HepG2 (cell line): ENCODE results near the gene CNNM4. TPM values are rescaled to one million over a fixed set of nuclear protein-coding genes. Genes with fewer than 3 reads are reported as not detected.

Experiments
- ATAC-seq: fragments of 200-7000 bp; cut with Tn5 transposase; 3 replicates; pipeline ENCODE4 v1.9.1; 2020; ENCODE audit warnings: mild to moderate bottlenecking, moderate library complexity
- BruUV-seq: library from RNA; stranded (reverse); fragments of 400-500 nt; replicated peaks from 2 replicates; lab custom pipeline; 2021; lab: Mats Ljungman, UMichigan
- CTCF ChIA-PET: fragments of 300-600 bp; formaldehyde crosslinking; extraction: SDS; loops from one replicate; lab custom pipeline; 2021; ENCODE audit warnings: low total read pairs, inconsistent platforms, low intra/inter-chr PET ratio; lab: Yijun Ruan, JAX
- POLR2A ChIA-PET: fragments of 350-600 bp; sonication (Branson Sonifier 250); formaldehyde crosslinking; loops from one replicate; lab custom pipeline; 2020; ENCODE audit warnings: antibody characterized with exemption, inconsistent platforms; lab: Yijun Ruan, JAX
- DNase-seq: peaks from one replicate; pipeline ENCODE4 v3.0.0-alpha.2; 2015; ENCODE audit warnings: low spot score
- FAIRE-seq: peaks from 3 replicates; lab custom pipeline; 2011; peaks lifted over from hg19 to GRCh38; lab: Jason Lieb, UNC
- H2AFZ ChIP-seq: one replicate; pipeline ENCODE4 v1.6.1; 2011; ENCODE audit warnings: low read length, inconsistent platforms
- H3K27ac ChIP-seq: fragments of 300-600 bp; 3 replicates; pipeline ENCODE4 v1.8.0; 2011; ENCODE audit warnings: mixed run types, mild to moderate bottlenecking, mixed read lengths, low read length, inconsistent platforms; ENCODE audit not compliant: insufficient read depth; ENCODE audit errors: extremely low read length
- H3K27me3 ChIP-seq, 2 experiments: fragments of 200-600 bp in 1 of 2; 2 replicates in 1 of 2; 3 replicates in 1 of 2; pipeline versions ENCODE4 v1.6.0 to v1.8.0; 2011; ENCODE audit warnings: low read length in 2 of 2, mild to moderate bottlenecking in 2 of 2, moderate library complexity in 2 of 2, inconsistent platforms in 1 of 2; ENCODE audit not compliant: insufficient read depth in 2 of 2, control insufficient read depth in 1 of 2
- H3K36me3 ChIP-seq, 2 experiments: fragments of 200-600 bp in 1 of 2; replicated peaks in 1 of 2; 2 replicates in 1 of 2; 3 replicates in 1 of 2; pipeline versions ENCODE4 v1.5.1 to v1.8.0; 2011; ENCODE audit warnings: low read length in 2 of 2, inconsistent platforms in 1 of 2; ENCODE audit not compliant: insufficient read depth in 2 of 2, control insufficient read depth in 1 of 2
- H3K4me1 ChIP-seq: 2 replicates; pipeline ENCODE4 v1.5.1; 2012; ENCODE audit warnings: low read length, inconsistent platforms; ENCODE audit not compliant: insufficient read depth
- H3K4me2 ChIP-seq: 2 replicates; pipeline ENCODE4 v1.6.0; 2011; ENCODE audit warnings: low read depth, low read length, inconsistent platforms
- H3K4me3 ChIP-seq, 3 experiments: fragments of 200-600 bp in 1 of 3; sonication (generic), shearing (Covaris generic) in 1 of 3; replicated peaks in 1 of 3; 2 replicates each; pipeline ENCODE4 v1.5.1; 2011 to 2016; ENCODE audit warnings: low read length in 3 of 3, inconsistent platforms in 2 of 3, low read depth in 2 of 3, mild to moderate bottlenecking in 2 of 3, control low read depth in 1 of 3, mixed read lengths in 1 of 3; ENCODE audit not compliant: insufficient read depth in 1 of 3
- H3K79me2 ChIP-seq: one replicate; pipeline ENCODE4 v1.6.1; 2011; ENCODE audit warnings: low read length, inconsistent platforms; ENCODE audit not compliant: insufficient read depth
- H3K9ac ChIP-seq: 2 replicates; pipeline ENCODE4 v1.6.0; 2011; ENCODE audit warnings: mild to moderate bottlenecking, low read depth, low read length, inconsistent platforms; ENCODE audit not compliant: insufficient read depth
- H3K9me3 ChIP-seq: 2 replicates; pipeline ENCODE4 v1.5.1; 2012; ENCODE audit warnings: mild to moderate bottlenecking, low read length
- H4K20me1 ChIP-seq: 2 replicates; pipeline ENCODE4 v1.6.0; 2011; ENCODE audit warnings: inconsistent platforms, mild to moderate bottlenecking, low read length, moderate library complexity; ENCODE audit not compliant: insufficient read depth
- FOXM1 ChIP-seq: sonication (generic); formaldehyde crosslinking; IDR thresholded peaks from 2 replicates; pipeline ENCODE4 v1.5.0; 2020; ENCODE audit warnings: missing genetic modification reagents
- FOXO1 ChIP-seq: sonication (generic); formaldehyde crosslinking; IDR thresholded peaks from 2 replicates; pipeline ENCODE4 v1.4.0; 2020; ENCODE audit warnings: missing genetic modification reagents
- HMG20B ChIP-seq: conservative IDR thresholded peaks from 2 replicates; pipeline ENCODE4 v1.6.1; 2016; ENCODE audit warnings: missing genetic modification reagents, missing compliant biosample characterization
- IRX3 ChIP-seq: sonication (generic); formaldehyde crosslinking; IDR thresholded peaks from 2 replicates; pipeline ENCODE4 v1.8.1; 2023; ENCODE audit warnings: mild to moderate bottlenecking, low read depth, missing genetic modification reagents, borderline replicate concordance
- JUND ChIP-seq: sonication (generic); formaldehyde crosslinking; IDR thresholded peaks from 2 replicates; pipeline ENCODE4 v1.8.0; 2022; ENCODE audit warnings: mild to moderate bottlenecking, missing genetic modification reagents
- KMT2B ChIP-seq: IDR thresholded peaks from 2 replicates; pipeline ENCODE4 v1.6.1; 2016; ENCODE audit warnings: missing genetic modification reagents, missing compliant biosample characterization
- NAIF1 ChIP-seq: sonication (generic); formaldehyde crosslinking; IDR thresholded peaks from 2 replicates; pipeline ENCODE4 v1.5.0; 2020; ENCODE audit warnings: mild to moderate bottlenecking, missing genetic modification reagents, borderline replicate concordance
- POLR2AphosphoS5 ChIP-seq: IDR thresholded peaks from 2 replicates; pipeline ENCODE4 v1.6.1; 2012; ENCODE audit warnings: low read depth, low read length
- ZNF446 ChIP-seq: sonication (generic); formaldehyde crosslinking; IDR thresholded peaks from 2 replicates; pipeline ENCODE4 v1.5.0; 2020; ENCODE audit warnings: mild to moderate bottlenecking, missing genetic modification reagents
- ZNF768 ChIP-seq: sonication (generic); formaldehyde crosslinking; IDR thresholded peaks from 2 replicates; pipeline ENCODE4 v1.4.0; 2020; ENCODE audit warnings: missing genetic modification reagents
- ZNF780A ChIP-seq: sonication (generic); formaldehyde crosslinking; IDR thresholded peaks from 2 replicates; pipeline ENCODE4 v1.8.0; 2022; ENCODE audit warnings: mild to moderate bottlenecking, missing genetic modification reagents, moderate library complexity
- ZSCAN25 ChIP-seq: sonication (generic); formaldehyde crosslinking; IDR thresholded peaks from 2 replicates; pipeline ENCODE4 v1.8.0; 2022; ENCODE audit warnings: mild to moderate bottlenecking, missing genetic modification reagents
- WGBS: methylation state at CpG from one replicate; pipeline ENCODE4 v1.1.6; 2017; ENCODE audit warnings: low lambda C conversion rate; 5-methylcytosine and 5-hydroxymethylcytosine counted together
- in situ Hi-C: cut with HindIII; loops from 2 replicates; pipeline ENCODE4 v1.10.0; 2017; ENCODE audit warnings: low pct_unique_long_range_greater_than_20kb; ENCODE audit not compliant: extremely low pct_ligation_motif_present
- intact Hi-C: fragments of 100-400 bp; cut with micrococcal nuclease; formaldehyde crosslinking; loops from one replicate; pipeline ENCODE4 v1.10.0; 2022; ENCODE audit not compliant: unreplicated experiment
- polyA plus RNA-seq, 8 experiments: library from polyadenylated mRNA; depleted of rRNA in 3 of 8; stranded (reverse) in 7 of 8; unstranded in 1 of 8; fragments of >200 nt; fragmentation: Illumina TruSeq in 4 of 8; extraction: Trizol in 4 of 8; gene quantifications; 2 replicates each; pipeline versions ENCODE4 v1.2.1 to v1.2.3, GENCODE V29; 2011 to 2016; ENCODE audit warnings: low read depth in 4 of 8, missing spikeins in 1 of 8, mixed read lengths in 1 of 8; ENCODE audit not compliant: insufficient read depth in 1 of 8
- total RNA-seq, 5 experiments: library from RNA; depleted of rRNA; stranded (reverse); fragments of >200 nt; fragmentation: Illumina TruSeq; extraction: Trizol; gene quantifications; 2 replicates each; pipeline ENCODE4 v1.2.3, GENCODE V29; 2016; ENCODE audit warnings: low read depth in 1 of 5
- TF ChIP-seq, protein P1 (sequence below): sonication (generic); formaldehyde crosslinking; IDR thresholded peaks from 2 replicates; pipeline ENCODE4 v1.5.1; 2020; ENCODE audit warnings: mild to moderate bottlenecking, missing genetic modification reagents, moderate library complexity
- TF ChIP-seq, protein P2 (sequence below): sonication (generic); formaldehyde crosslinking; conservative IDR thresholded peaks from 2 replicates; pipeline ENCODE4 v1.4.0; 2020; ENCODE audit warnings: mild to moderate bottlenecking, missing genetic modification reagents, moderate library complexity

CNNM4 gene
- total and polyA plus RNA-seq, 2 of the 13 experiments (the other 11 are each of a cell fraction or from before 2014, with no cell fraction given): 5.9 to 8.4 TPM

DNA sequence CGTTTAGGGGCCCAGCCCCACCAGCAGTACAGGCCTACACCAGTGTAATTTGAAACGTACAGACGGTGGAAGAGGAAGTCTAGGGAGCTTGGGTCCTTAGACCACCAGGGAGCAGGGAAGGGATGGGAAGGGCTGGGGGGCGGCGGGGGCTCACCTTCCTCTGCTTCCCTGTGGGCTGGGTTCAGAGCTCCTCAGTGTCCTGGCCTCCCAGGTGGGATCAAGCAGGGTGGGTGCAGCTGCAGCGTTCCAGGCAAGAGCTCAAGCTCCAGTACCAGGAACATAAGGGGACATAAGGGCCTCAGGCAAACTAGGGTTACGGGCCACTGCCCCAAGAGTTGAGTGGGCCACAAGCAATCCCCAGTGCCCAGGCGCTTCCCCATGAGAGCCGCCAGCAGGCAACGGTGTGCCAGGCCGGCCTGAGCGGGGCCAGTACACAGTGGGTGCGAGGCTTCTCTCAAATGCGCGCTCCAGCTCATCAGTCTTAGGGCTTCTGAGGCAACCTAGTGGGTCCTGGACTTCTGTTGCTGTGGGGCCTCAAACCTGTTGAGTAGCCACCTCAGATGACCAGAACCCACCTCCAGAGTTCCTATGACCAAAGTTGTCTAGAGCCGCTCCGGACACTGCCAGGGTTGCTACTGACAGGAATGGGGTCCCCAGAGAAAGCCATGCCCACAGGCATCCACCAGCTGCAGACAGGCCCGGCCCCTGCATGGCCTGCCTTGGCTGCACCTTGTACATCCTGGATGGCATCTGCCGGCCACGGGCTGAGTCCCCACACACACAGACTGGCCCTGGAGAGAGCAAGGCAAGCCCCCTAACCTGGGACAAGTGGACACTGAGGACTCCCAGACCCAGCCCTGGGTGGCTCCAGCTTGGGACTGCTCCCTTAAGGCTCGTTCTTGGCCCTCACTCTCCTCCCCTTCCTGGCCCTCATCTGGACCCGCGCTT, 77.9 kb downstream of the CNNM4 start (continued):
- TF ChIP-seq POLR2AphosphoS5 (0 out of 2 replicates have a peak, but pooled peaks have one; percentile 11), NAIF1 (CRISPR knock-in tag) (no peak), ZNF768 (CRISPR knock-in tag) (peak; percentile 20; the same call in 1 of the 2 replicates)
- TF ChIP-seq, protein P1, sequence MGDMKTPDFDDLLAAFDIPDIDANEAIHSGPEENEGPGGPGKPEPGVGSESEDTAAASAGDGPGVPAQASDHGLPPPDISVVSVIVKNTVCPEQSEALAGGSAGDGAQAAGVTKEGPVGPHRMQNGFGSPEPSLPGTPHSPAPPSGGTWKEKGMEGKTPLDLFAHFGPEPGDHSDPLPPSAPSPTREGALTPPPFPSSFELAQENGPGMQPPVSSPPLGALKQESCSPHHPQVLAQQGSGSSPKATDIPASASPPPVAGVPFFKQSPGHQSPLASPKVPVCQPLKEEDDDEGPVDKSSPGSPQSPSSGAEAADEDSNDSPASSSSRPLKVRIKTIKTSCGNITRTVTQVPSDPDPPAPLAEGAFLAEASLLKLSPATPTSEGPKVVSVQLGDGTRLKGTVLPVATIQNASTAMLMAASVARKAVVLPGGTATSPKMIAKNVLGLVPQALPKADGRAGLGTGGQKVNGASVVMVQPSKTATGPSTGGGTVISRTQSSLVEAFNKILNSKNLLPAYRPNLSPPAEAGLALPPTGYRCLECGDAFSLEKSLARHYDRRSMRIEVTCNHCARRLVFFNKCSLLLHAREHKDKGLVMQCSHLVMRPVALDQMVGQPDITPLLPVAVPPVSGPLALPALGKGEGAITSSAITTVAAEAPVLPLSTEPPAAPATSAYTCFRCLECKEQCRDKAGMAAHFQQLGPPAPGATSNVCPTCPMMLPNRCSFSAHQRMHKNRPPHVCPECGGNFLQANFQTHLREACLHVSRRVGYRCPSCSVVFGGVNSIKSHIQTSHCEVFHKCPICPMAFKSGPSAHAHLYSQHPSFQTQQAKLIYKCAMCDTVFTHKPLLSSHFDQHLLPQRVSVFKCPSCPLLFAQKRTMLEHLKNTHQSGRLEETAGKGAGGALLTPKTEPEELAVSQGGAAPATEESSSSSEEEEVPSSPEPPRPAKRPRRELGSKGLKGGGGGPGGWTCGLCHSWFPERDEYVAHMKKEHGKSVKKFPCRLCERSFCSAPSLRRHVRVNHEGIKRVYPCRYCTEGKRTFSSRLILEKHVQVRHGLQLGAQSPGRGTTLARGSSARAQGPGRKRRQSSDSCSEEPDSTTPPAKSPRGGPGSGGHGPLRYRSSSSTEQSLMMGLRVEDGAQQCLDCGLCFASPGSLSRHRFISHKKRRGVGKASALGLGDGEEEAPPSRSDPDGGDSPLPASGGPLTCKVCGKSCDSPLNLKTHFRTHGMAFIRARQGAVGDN (CRISPR knock-in tag): peak; percentile 22; the same call in 1 of the 2 replicates
- TF ChIP-seq, all 625 proteins: peak for 7

DNA sequence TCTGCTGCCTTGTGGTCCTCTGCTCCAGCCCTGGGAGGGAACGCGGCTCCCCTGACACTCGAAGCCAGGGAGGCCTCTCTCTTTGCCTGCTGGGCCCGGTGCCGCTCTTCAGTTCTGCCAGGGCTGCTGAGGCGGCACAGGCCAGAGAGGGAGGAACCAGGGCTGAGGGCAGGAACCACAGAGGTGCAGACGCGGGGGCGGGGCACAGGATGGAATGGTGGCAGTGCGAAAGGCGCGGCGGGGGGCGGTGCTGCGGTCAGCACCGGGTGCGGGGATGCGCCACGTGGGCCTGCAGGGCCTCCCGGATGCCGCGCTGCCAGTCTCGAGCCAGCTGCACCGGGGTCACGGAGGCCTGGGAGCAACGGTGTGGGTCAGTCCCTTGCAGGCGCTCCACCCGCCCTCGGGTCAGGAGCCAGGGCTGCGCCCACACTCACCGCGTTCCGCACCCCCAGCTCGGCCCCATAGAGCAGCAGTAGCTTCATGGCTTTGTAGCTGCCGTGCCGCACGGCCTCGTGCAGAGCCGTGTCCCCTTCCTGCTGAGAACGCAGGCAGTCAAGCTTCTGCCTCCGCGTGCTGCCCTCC, 78.7 kb downstream of the CNNM4 start:
- Histone ChIP-seq H3K4me3 (no peak overlapping the region), H3K4me1 (no peaks in the 10 kb centered on the region), H3K36me3 (peaks cover 3 to 8% of the 10 kb centered on the region in 2 experiments), H3K9ac (no peak overlapping the region), H4K20me1 (no peaks in the 10 kb centered on the region), H3K27me3 (no peaks in the 10 kb centered on the region), H3K9me3 (no peaks in the 10 kb centered on the region), H2AFZ (no peak overlapping the region), H3K4me2 (no peak overlapping the region), H3K79me2 (no peaks in the 10 kb centered on the region), H3K27ac (no peak overlapping the region)
- in situ Hi-C loops: no loop called here
- no peak for FAIRE-seq
- CTCF ChIA-PET: no interaction called here
- peak; percentile 7 for ATAC-seq
- WGBS: 98% methylated on average over 35 of the region's 42 CpGs
- no peak for DNase-seq
- POLR2A ChIA-PET: interaction anchor here (0.7 to 1.5 kb wide), 2 partner anchors 19 to 21 kb away, joined by 4 to 7 read pairs; partner anchors contain the start of gene ANKRD39
- BruUV-seq: no TSS peak
- intact Hi-C loops: no loop called here
- TF ChIP-seq HMG20B (CRISPR knock-in tag): no peak
- TF ChIP-seq ZNF780A (CRISPR knock-in tag): no peak
- no peak for TF ChIP-seq KMT2B (CRISPR knock-in tag)
- TF ChIP-seq, protein P2, sequence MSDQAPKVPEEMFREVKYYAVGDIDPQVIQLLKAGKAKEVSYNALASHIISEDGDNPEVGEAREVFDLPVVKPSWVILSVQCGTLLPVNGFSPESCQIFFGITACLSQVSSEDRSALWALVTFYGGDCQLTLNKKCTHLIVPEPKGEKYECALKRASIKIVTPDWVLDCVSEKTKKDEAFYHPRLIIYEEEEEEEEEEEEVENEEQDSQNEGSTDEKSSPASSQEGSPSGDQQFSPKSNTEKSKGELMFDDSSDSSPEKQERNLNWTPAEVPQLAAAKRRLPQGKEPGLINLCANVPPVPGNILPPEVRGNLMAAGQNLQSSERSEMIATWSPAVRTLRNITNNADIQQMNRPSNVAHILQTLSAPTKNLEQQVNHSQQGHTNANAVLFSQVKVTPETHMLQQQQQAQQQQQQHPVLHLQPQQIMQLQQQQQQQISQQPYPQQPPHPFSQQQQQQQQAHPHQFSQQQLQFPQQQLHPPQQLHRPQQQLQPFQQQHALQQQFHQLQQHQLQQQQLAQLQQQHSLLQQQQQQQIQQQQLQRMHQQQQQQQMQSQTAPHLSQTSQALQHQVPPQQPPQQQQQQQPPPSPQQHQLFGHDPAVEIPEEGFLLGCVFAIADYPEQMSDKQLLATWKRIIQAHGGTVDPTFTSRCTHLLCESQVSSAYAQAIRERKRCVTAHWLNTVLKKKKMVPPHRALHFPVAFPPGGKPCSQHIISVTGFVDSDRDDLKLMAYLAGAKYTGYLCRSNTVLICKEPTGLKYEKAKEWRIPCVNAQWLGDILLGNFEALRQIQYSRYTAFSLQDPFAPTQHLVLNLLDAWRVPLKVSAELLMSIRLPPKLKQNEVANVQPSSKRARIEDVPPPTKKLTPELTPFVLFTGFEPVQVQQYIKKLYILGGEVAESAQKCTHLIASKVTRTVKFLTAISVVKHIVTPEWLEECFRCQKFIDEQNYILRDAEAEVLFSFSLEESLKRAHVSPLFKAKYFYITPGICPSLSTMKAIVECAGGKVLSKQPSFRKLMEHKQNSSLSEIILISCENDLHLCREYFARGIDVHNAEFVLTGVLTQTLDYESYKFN (CRISPR knock-in tag): no peak
- TF ChIP-seq ZSCAN25: no peak
- TF ChIP-seq ZNF446 (CRISPR knock-in tag): no peak
- TF ChIP-seq FOXO1: no peak
- no peak for TF ChIP-seq JUND (CRISPR knock-in tag)
- TF ChIP-seq FOXM1 (CRISPR knock-in tag): no peak
- no peak for TF ChIP-seq IRX3 (CRISPR knock-in tag)
